Measurements from ENCODE around the gene TBCC. TPM values are rescaled to one million over a fixed set of nuclear protein-coding genes. Genes with fewer than 3 reads are reported as not detected.

Gene TBCC
- total and polyA plus RNA-seq, 2 donors from 2014 or later = 17.6 to 21.2 TPM

DNA sequence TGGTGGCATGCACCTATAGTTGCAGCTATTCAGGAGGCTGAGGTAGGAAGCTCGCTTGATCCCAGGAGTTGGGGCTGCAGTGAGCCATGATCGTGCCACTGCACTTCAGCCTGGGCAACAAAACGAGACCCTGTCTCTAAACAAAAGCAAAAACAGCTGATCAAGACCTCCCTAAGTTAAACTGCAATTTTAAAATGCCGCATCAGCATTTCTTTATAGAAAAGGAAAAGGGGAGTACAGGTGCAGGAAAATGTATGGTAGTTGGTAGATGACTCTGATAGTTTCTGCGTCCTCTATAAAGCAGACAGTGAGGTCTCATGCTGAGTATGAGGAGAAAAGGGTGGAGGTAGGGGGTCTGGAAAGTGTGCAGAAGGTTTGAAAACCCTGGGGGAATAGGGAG, 8.9 kb upstream of the TBCC start:
- no peak overlapping the region for H3K9ac ChIP-seq (ENCODE audit: low read length in 3 of 3)
- no peak overlapping the region for H3K27ac ChIP-seq (ENCODE audit: low read depth in 2 of 2, low read length in 2 of 2)
- H3K4me3 ChIP-seq (ENCODE audit: low read length in 3 of 3) = no peak overlapping the region
- DNase-seq (no peak), FAIRE-seq (no peak)
- H3K4me1 ChIP-seq (ENCODE audit: control insufficient read depth in 2 of 3, insufficient read depth in 2 of 3, low read depth in 1 of 3, low read length in 3 of 3) = no peaks in the 10 kb centered on the region
- intact Hi-C loops (cut with DNase I) = no loop called here
- TF ChIP-seq CTCF (IDR thresholded peaks at IDR 0.05; ENCODE audit: borderline replicate concordance, extremely low read depth, insufficient read depth) = no peak
- H3K9me3 ChIP-seq (ENCODE audit: control insufficient read depth in 2 of 3, insufficient read depth in 1 of 3, low read length in 3 of 3) = no peaks in the 10 kb centered on the region
- H3K36me3 ChIP-seq (ENCODE audit: control insufficient read depth in 2 of 3, insufficient read depth in 3 of 3, low read length in 3 of 3) = no peaks in the 10 kb centered on the region
- H3K27me3 ChIP-seq (ENCODE audit: control insufficient read depth, insufficient read depth, low read length) = no peaks in the 10 kb centered on the region

GRCh38 chr6:42751055-42751454, 5.2 kb upstream of the TBCC start:
- H3K4me1 ChIP-seq (ENCODE audit: control insufficient read depth in 2 of 3, insufficient read depth in 2 of 3, low read depth in 1 of 3, low read length in 3 of 3) = no peaks in the 10 kb centered on the region
- DNase-seq = peak in 4 of 5 donors; percentile 67 to 84 (median 72)
- no peak for FAIRE-seq
- no peak overlapping the region for H3K4me3 ChIP-seq (ENCODE audit: low read length in 3 of 3)
- H3K27me3 ChIP-seq (ENCODE audit: control insufficient read depth, insufficient read depth, low read length) = no peaks in the 10 kb centered on the region
- no peak for TF ChIP-seq CTCF (IDR thresholded peaks at IDR 0.05; ENCODE audit: borderline replicate concordance, extremely low read depth, insufficient read depth)
- no peaks in the 10 kb centered on the region for H3K9me3 ChIP-seq (ENCODE audit: control insufficient read depth in 2 of 3, insufficient read depth in 1 of 3, low read length in 3 of 3)
- H3K9ac ChIP-seq (ENCODE audit: low read length in 3 of 3) = no peak overlapping the region
- no peaks in the 10 kb centered on the region for H3K36me3 ChIP-seq (ENCODE audit: control insufficient read depth in 2 of 3, insufficient read depth in 3 of 3, low read length in 3 of 3)
- intact Hi-C loops (cut with DNase I) = no loop called here
- no peak overlapping the region for H3K27ac ChIP-seq (ENCODE audit: low read depth in 2 of 2, low read length in 2 of 2)

- Histone ChIP-seq H3K27me3 (ENCODE audit: control insufficient read depth, insufficient read depth, low read length) (no peaks in the 10 kb centered on the region), H3K9ac (ENCODE audit: low read length in 3 of 3) (no peak overlapping the region), H3K27ac (ENCODE audit: low read depth in 2 of 2, low read length in 2 of 2) (no peak overlapping the region), H3K9me3 (ENCODE audit: control insufficient read depth in 2 of 3, insufficient read depth in 1 of 3, low read length in 3 of 3) (no peaks in the 10 kb centered on the region), H3K36me3 (ENCODE audit: control insufficient read depth in 2 of 3, insufficient read depth in 3 of 3, low read length in 3 of 3) (no peaks in the 10 kb centered on the region), H3K4me3 (ENCODE audit: low read length in 3 of 3) (no peak overlapping the region), H3K4me1 (ENCODE audit: control insufficient read depth in 2 of 3, insufficient read depth in 2 of 3, low read depth in 1 of 3, low read length in 3 of 3) (peaks cover 0 to 6% (median 0%) of the 10 kb centered on the region in 3 donors)
- FAIRE-seq = no peak
- no peak for DNase-seq
- no peak for TF ChIP-seq CTCF (IDR thresholded peaks at IDR 0.05; ENCODE audit: borderline replicate concordance, extremely low read depth, insufficient read depth)
- intact Hi-C loops (cut with DNase I) = no loop called here
These were observed 2.4 kb upstream of the TBCC start for GRCh38 chr6:42748203-42748898.
